Keratinocyte (primary cell): ENCODE results near the gene LTB4R. TPM values are rescaled to one million over a fixed set of nuclear protein-coding genes. Genes with fewer than 3 reads are reported as not detected.

Source experiments
- DNase-seq: peaks from one replicate; pipeline ENCODE4 v3.0.0-alpha.2; 2011; ENCODE audit warnings: low read depth, missing footprints, low spot score
- FAIRE-seq: peaks from 2 replicates; lab custom pipeline; 2011; peaks lifted over from hg19 to GRCh38; lab: Jason Lieb, UNC
- H2AFZ ChIP-seq: 2 replicates; pipeline ENCODE4 v1.6.0; 2012; ENCODE audit warnings: low read length, control low read depth, inconsistent platforms; ENCODE audit not compliant: control insufficient read depth
- H3K27ac ChIP-seq: 2 replicates; pipeline ENCODE4 v1.5.1; 2011; ENCODE audit warnings: low read length; ENCODE audit not compliant: control insufficient read depth, insufficient read depth
- H3K27me3 ChIP-seq: 3 replicates; pipeline ENCODE4 v1.6.0; 2011; ENCODE audit warnings: low read length; ENCODE audit not compliant: control insufficient read depth, insufficient read depth; ENCODE audit errors: extremely low read depth
- H3K36me3 ChIP-seq, 2 experiments: 2 replicates in 1 of 2; 3 replicates in 1 of 2; pipeline ENCODE4 v1.5.1; 2011; ENCODE audit warnings: low read length in 2 of 2, mild to moderate bottlenecking in 1 of 2; ENCODE audit not compliant: control insufficient read depth in 2 of 2, insufficient read depth in 2 of 2; ENCODE audit errors: extremely low read depth in 1 of 2
- H3K4me1 ChIP-seq: 3 replicates; pipeline ENCODE4 v1.5.1; 2011; ENCODE audit warnings: low read length; ENCODE audit not compliant: control insufficient read depth, insufficient read depth; ENCODE audit errors: extremely low read depth
- H3K4me2 ChIP-seq: 3 replicates; pipeline ENCODE4 v1.6.0; 2011; ENCODE audit warnings: low read depth, low read length; ENCODE audit not compliant: control insufficient read depth, insufficient read depth; ENCODE audit errors: extremely low read depth
- H3K4me3 ChIP-seq, 3 experiments: fragments of 200-600 bp in 1 of 3; sonication (generic) in 1 of 3; 2 replicates in 2 of 3; 3 replicates in 1 of 3; pipeline ENCODE4 v1.5.1; 2011 to 2016; ENCODE audit warnings: low read length in 3 of 3, mild to moderate bottlenecking in 3 of 3, control low read depth in 2 of 3, inconsistent platforms in 1 of 3, low read depth in 1 of 3, mixed read lengths in 1 of 3, mixed run types in 1 of 3, moderate library complexity in 1 of 3; ENCODE audit not compliant: control insufficient read depth in 2 of 3, insufficient read depth in 2 of 3; ENCODE audit errors: extremely low read depth in 1 of 3
- H3K79me2 ChIP-seq: 2 replicates; pipeline ENCODE4 v1.6.0; 2012; ENCODE audit warnings: low read length; ENCODE audit not compliant: control insufficient read depth, insufficient read depth
- H3K9ac ChIP-seq: 3 replicates; pipeline ENCODE4 v1.6.0; 2011; ENCODE audit warnings: low read length; ENCODE audit not compliant: control insufficient read depth, insufficient read depth; ENCODE audit errors: extremely low read depth
- H3K9me1 ChIP-seq: 3 replicates; pipeline ENCODE4 v1.6.0; 2011; ENCODE audit warnings: low read length; ENCODE audit not compliant: control insufficient read depth, insufficient read depth; ENCODE audit errors: extremely low read depth
- H3K9me3 ChIP-seq: 2 replicates; pipeline ENCODE4 v1.5.1; 2012; ENCODE audit warnings: low read depth, low read length; ENCODE audit not compliant: control insufficient read depth
- H4K20me1 ChIP-seq: 3 replicates; pipeline ENCODE4 v1.6.0; 2011; ENCODE audit warnings: low read length; ENCODE audit not compliant: control insufficient read depth, insufficient read depth; ENCODE audit errors: extremely low read depth
- CTCF ChIP-seq, 3 experiments: IDR thresholded peaks in 1 of 3; conservative IDR thresholded peaks in 1 of 3; optimal IDR thresholded peaks in 1 of 3; 2 replicates in 2 of 3; 3 replicates in 1 of 3; pipeline versions ENCODE3 to v1.5.1; 2011; ENCODE audit warnings: low read length in 3 of 3, mild to moderate bottlenecking in 3 of 3, moderate library complexity in 2 of 3, control low read depth in 1 of 3, inconsistent platforms in 1 of 3; ENCODE audit not compliant: insufficient read depth in 2 of 3; ENCODE audit errors: extremely low read depth in 1 of 3
- EZH2 ChIP-seq: IDR thresholded peaks from one replicate; pipeline ENCODE4 v1.6.1; 2012; ENCODE audit warnings: inconsistent platforms, mild to moderate bottlenecking, low read length, moderate library complexity
- dilution Hi-C: fragments of 300-500 bp; cut with MboI; formaldehyde crosslinking; loops from one replicate; pipeline ENCODE4 v1.7.0; 2020; ENCODE audit warnings: low sequenced_read_pairs; ENCODE audit not compliant: extremely low pct_ligation_motif_present
- polyA plus RNA-seq, 5 experiments: library from polyadenylated mRNA; depleted of rRNA in 3 of 5; stranded (reverse) in 3 of 5; stranded (forward) in 1 of 5; unstranded in 1 of 5; fragments of >200 nt; gene quantifications; 1 replicate in 1 of 5; 2 replicates in 3 of 5; 3 replicates in 1 of 5; pipeline versions ENCODE4 v1.2.1 to v1.2.3, GENCODE V29; 2011 to 2012; ENCODE audit warnings: missing spikeins in 2 of 5, low read depth in 1 of 5, low replicate concordance in 1 of 5

Gene LTB4R
- polyA plus RNA-seq, 1 donor (not counting 4 experiments of a cell fraction or from before 2014, with no cell fraction given) = 14.6 TPM

GRCh38 chr14:24264298-24264697 lies 47.0 kb upstream of the LTB4R start:
- Histone ChIP-seq H3K9me1 (no peaks in the 10 kb centered on the region), H3K9ac (peak overlapping the region; percentile 3), H3K27me3 (no peaks in the 10 kb centered on the region), H4K20me1 (no peaks in the 10 kb centered on the region), H3K4me1 (peaks cover 24% of the 10 kb centered on the region), H2AFZ (no peak overlapping the region), H3K4me2 (peak overlapping the region; percentile 46), H3K4me3 (peak overlapping the region in 1 of 3 experiments; percentile 9), H3K79me2 (no peaks in the 10 kb centered on the region), H3K36me3 (peaks cover 15 to 24% of the 10 kb centered on the region in 2 experiments), H3K9me3 (no peaks in the 10 kb centered on the region), H3K27ac (peak overlapping the region; percentile 27)
- DNase-seq (no peak), FAIRE-seq (peak; percentile 74)
- TF ChIP-seq CTCF (optimal IDR thresholded peaks at IDR 0.05 in 1 of 3, IDR thresholded peaks at IDR 0.05 in 1 of 3, conservative IDR thresholded peaks at IDR 0.05 in 1 of 3; ENCODE audit: extremely low read depth in 1 of 3, insufficient read depth in 2 of 3, low read length in 3 of 3) = no peak
- TF ChIP-seq EZH2 = no peak
- dilution Hi-C loops = no loop called here

- no peak for FAIRE-seq
- Histone ChIP-seq H4K20me1 (no peaks in the 10 kb centered on the region), H3K27ac (no peak overlapping the region), H3K9me1 (no peaks in the 10 kb centered on the region), H3K36me3 (peaks cover 15 to 28% of the 10 kb centered on the region in 2 experiments), H3K4me1 (peaks cover 28% of the 10 kb centered on the region), H3K79me2 (peaks cover 3% of the 10 kb centered on the region), H2AFZ (no peak overlapping the region), H3K4me3 (no peak overlapping the region), H3K27me3 (no peaks in the 10 kb centered on the region), H3K9ac (no peak overlapping the region), H3K9me3 (no peaks in the 10 kb centered on the region), H3K4me2 (no peak overlapping the region)
- TF ChIP-seq EZH2 = no peak
- no peak for TF ChIP-seq CTCF (optimal IDR thresholded peaks at IDR 0.05 in 1 of 3, IDR thresholded peaks at IDR 0.05 in 1 of 3, conservative IDR thresholded peaks at IDR 0.05 in 1 of 3; ENCODE audit: extremely low read depth in 1 of 3, insufficient read depth in 2 of 3, low read length in 3 of 3)
- dilution Hi-C loops = no loop called here
- no peak for DNase-seq
Measured at GRCh38 chr14:24266344-24267244, 44.7 kb upstream of the LTB4R start.
